Measurements from ENCODE around the gene ARL6IP4.

Gene ARL6IP4

DNA sequence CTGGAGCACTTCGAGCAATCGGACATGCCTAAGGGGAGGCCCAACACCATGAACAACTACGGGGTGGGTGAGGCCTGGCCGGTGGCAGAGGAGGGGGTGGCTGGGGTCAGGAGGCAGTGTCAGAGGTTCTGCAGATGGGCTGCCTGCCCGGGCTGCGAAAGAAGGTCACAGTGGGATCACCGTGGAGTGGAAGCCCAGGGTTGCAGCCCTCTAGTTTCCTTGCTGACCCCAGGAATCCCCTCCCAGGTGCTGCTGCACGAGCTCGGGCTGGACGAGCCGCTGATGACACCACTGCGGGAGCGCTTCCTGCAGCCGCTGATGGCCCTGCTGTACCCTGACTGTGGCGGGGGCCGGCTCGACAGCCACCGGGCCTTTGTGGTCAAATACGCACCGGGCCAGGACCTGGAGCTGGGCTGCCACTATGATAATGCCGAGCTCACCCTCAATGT lies 1.9 kb upstream of the ARL6IP4 start:
- no peak for DNase-seq (ENCODE audit: low read depth)

DNA sequence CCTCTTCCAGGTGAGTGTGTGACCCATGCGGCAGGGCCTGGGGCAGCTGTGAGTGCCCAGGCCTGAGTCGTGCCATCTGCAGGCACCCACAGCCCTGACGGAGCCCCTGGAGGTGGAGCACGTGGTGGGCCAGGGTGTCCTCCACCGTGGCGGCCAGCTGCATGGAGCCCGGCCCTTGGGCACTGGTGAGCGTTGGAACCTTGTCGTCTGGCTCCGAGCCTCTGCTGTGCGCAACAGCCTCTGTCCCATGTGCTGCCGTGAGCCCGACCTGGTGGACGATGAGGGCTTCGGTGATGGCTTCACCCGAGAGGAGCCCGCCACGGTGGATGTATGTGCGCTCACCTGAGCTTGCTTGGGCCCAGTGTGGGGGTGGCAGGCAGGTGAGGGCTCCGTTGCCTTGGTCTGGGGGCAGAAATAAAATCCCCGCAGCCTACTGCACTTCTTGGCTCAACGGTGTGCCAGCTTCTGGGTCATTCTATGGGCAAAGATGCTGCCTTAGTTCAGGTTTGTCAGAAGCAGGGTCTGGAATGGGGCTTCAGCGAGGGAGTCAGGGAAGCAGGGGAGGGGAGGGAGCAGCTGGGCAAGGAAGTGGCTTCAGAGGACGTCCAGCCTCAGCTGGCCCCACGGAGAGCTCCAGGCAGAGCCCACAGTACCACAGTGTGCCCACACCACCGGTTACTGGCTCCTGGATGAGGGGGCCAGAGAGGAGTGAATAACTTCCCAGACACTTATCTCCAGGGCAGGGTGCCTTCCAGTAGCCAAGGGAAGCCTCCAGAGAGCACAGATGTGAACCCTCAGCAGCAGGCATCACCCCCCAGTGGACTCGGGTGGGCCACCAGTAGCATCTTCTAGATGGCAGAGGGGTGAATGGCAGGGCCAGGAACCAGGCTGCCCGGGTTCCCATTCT lies 1.2 kb upstream of the ARL6IP4 start:
- no peak for DNase-seq (ENCODE audit: low read depth)

DNA sequence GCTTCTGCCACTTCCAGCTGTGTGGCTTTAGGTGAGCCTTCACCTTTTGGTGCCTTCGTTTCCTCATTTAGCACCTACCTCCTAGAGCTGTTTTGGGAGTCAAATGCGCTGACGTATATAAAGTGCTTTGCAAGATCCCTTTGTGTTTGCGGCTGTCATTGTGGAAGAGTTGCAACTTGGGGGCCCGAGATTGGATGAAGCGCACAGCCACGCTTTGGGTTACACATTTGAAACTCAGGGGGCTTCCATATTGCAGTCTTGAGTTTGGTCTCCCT lies 636 bp upstream of the ARL6IP4 start:
- DNase-seq (ENCODE audit: low read depth): no peak

DNA sequence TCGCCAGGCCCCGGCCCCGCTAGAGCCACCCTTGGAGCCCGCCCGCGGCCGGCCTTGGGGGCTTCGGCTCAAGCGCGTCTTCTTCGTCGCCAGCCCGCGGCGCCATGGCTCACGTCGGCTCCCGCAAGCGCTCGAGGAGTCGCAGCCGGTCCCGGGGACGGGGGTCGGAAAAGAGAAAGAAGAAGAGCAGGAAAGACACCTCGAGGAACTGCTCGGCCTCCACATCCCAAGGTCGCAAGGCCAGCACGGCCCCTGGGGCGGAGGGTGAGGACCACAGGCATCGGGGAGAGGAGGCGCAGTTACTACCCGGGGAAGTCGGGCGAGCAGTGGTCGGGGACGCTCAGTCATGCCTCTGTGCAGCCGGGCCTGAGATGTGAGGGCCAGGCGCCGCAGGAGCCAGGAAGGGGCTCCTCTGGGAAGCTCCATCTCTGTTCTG lies 573 bp downstream of the ARL6IP4 start:
- DNase-seq (ENCODE audit: low read depth): no peak

DNA sequence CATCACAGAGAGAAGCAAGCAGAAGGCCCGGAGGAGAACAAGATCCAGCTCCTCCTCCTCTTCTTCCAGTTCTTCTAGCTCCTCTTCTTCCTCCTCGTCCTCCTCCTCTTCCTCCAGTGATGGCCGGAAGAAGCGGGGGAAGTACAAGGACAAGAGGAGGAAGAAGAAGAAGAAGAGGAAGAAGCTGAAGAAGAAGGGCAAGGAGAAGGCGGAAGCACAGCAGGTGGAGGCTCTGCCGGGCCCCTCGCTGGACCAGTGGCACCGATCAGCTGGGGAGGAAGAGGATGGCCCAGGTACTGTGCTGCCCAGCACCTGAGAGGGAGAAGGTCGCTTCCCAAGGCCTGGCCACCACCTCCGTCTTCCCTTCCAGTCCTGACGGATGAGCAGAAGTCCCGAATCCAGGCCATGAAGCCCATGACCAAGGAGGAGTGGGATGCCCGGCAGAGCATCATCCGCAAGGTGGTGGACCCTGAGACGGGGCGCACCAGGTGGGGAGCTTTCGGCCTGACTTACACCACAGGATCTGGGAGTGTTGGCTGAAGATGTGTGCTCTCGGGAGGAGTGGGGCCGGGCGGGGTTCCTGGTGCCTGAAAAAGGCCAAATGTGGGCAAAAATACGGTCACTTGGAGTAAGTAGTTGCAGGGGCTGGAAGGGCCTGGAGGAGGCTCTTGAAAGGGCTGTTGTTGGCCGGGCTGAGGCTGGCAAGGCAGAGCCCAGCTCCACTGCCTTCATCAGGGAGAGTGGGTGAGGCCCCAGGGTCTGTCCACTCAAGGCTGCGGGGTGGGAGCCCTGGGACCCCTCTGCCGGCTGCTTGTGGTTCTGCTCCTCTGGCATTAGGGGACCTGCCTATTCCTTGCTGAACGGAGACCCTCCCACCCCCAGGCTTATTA lies 1.4 kb downstream of the ARL6IP4 start:
- no peak for DNase-seq (ENCODE audit: low read depth)

DNA sequence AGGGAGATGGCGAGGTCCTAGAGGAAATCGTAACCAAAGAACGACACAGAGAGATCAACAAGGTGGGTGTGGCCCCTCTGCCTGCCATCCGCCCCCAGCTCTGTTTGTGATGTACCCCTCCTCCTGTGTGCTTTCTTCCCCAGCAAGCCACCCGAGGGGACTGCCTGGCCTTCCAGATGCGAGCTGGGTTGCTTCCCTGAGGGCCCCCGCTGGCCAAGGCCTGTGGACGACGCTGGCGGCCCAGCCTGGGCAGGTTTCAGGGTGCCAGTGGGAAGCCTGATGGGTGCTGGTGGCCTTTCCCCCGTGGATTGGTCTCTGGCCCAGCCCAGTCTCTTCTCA lies 2.0 kb downstream of the ARL6IP4 start:
- no peak for DNase-seq (ENCODE audit: low read depth)

DNA sequence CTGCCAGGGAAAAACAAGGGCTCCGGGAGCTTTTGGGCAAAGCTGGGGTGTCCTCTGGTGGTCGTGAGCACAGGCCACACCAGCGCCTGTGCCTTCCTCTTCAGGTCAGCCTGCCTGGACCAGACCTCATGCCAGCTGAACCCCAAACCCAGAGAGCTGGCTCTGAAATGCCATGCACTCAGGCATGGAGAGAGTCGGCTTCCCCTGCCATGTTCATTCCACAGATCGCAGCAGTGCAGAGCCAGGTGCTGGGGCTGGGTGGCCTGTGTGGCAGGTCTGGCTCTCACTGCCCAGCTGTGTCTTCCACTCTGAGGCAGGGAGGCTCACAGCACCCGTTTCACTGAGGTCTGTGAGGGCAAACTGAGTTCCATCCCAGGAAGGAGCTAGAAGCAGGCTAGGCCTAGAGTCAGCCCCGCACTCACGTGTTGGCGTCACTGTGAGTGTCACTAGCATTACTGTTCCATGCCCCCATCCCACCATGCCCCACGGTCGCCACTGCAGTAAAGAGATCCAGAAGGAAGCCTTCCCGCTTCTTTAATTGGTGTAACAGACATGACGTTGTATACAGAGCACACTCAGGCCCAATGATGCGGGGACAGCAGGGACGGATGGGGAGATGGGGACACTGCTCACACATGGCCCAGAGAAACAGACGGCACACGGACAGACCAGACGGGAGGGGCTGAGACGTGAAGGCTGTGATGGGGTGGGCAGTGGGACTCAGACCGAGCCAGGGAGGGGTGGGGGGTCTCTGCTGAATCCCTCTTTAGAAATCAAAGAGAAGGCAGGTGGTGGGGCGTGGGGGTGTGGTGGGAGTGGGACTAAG lies 2.7 kb downstream of the ARL6IP4 start:
- no peak for DNase-seq (ENCODE audit: low read depth)

DNA sequence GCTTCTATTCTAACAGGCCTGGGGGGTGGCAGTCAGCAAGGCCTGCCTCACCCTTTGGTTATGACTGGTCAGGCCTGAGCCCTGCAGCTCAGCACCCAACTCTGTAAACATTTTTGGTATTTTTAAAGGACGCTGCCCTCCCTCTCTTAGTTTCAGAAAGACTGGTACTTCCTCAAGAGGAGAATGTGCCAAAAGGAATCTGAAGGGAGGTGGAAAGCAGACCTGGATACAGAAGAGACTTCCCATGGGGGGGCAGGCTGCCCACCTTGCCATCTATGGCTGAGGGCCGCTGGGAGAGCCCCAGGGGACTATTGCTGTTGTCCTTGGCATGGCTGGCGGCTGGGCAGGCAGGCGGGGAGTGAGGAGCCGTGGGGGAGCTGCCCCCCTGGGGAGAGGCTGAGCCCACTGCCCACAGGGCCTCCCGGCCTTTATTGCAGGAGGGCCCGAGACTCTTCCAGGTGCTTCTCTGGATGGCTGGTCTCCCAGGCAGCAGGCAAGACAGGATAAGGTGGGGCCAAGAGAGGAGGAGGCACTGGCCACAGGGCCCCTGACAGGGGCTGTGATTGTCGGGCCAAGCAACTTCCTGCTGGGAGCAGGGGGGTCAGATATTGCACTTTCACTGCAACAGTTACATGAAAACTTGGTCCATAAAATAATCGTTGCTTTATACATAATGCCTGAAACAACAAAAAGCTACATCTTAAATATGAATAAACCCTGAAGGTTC lies 3.5 kb downstream of the ARL6IP4 start:
- DNase-seq (ENCODE audit: low read depth): no peak

DNA sequence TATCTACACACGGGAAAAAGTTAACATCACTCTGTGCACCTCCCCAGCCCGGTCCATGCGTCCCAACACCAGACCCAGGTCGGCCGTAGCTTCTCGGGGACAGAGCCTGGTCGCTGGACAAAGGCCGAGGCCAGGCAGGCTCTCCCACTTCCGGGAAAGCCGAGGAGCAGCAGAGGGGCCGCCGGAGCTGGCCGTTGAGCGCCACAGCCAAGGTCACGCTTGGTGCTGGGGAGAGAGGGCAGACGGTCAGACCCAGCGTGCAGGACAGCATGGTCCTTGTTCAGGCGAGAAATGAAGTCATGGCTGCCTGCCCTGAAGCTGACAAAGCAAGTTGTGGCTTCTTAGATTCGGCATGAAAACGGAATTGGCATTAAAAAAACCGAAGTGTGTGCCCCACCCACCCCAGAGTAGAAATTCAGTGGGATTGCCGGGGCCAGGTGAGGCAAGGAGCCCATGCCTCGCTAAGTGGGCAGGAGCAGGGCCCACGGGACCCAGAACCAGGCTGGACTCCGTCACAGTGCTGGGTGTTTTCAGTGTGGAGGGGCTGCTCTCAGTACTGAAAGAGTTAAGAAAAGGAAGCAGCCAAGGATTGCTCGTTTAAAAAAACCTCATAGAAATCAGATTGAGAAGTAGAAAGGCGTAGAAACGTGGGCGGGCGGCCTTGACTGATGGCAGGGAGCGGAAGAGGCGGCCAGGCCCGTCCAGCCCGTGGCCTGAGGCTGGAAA lies 4.3 kb downstream of the ARL6IP4 start:
- DNase-seq (ENCODE audit: low read depth): no peak

DNA sequence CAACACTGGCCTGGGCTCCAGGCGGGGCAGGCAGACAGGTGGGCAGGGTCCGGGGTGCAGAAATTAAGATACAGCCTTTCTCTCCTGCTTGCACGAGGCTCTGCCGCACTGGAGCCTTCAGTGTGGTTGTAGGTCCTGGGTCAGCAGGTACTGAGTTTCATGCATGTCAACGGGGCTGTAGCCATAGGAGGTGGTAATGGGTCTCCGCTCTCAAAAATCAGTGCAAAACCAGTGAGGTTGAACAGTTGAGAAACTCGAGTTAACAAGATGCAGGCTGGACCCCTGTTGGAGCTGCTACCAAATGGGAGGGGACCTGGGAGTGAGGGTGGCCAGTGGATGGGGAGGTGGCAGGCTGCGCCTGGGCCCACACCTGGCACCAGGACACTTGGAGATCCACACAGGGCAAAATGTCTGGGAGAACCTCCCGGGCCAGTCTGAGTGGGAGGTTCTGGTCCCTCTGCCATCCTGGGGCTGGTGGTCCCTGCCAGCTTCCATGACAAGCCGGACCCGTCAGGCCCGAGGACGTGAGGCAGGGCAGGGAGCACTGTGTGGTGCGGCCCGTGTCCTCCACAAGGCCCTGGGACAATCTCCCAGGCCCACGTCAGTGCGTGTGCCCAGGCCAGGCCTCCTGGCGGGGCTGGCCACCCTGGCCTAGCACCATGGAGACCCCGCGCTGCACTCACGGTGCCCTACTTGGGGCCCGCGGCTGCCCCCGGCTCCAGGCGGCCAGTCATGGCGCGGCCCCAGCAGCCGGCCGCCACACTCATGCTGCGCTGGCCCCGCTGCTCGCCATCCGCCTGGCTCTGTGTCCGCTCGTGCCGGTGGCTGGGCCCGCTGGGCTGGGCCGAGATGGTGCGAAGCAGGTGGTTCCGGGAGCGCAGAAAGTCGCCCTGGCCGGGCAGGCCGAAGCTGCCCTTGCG lies 5.1 kb downstream of the ARL6IP4 start:
- no peak for DNase-seq (ENCODE audit: low read depth)

DNA sequence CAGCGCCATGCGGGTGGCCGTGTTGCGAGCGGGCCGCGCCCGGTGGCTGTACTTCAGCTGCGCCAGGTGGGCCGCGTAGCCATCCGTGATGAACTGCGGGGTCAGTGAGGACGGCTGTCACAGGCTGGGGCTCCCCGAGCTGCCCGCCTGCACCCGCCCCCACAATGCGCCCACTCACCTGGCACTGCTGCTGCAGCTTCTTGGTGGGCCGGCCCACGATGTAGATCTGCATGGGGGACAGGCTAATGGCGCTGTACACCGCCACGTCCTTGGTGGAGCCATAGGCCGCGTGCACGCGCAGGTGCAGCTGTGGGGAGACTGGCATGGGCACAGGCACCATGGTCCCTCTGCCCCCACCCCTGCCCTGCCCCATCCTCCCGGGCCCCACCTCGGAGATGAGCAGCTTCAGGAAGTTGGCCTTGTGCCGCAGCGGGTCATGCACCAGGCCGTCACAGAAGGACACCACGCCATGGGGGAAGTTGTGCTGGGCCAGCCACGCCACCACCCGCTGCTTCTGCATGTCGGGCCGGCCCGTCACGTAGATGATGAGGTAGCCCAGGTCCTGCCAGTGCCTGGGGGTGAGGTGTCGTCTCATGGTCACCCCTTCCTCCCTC lies 5.9 kb downstream of the ARL6IP4 start:
- no peak for DNase-seq (ENCODE audit: low read depth)

DNA sequence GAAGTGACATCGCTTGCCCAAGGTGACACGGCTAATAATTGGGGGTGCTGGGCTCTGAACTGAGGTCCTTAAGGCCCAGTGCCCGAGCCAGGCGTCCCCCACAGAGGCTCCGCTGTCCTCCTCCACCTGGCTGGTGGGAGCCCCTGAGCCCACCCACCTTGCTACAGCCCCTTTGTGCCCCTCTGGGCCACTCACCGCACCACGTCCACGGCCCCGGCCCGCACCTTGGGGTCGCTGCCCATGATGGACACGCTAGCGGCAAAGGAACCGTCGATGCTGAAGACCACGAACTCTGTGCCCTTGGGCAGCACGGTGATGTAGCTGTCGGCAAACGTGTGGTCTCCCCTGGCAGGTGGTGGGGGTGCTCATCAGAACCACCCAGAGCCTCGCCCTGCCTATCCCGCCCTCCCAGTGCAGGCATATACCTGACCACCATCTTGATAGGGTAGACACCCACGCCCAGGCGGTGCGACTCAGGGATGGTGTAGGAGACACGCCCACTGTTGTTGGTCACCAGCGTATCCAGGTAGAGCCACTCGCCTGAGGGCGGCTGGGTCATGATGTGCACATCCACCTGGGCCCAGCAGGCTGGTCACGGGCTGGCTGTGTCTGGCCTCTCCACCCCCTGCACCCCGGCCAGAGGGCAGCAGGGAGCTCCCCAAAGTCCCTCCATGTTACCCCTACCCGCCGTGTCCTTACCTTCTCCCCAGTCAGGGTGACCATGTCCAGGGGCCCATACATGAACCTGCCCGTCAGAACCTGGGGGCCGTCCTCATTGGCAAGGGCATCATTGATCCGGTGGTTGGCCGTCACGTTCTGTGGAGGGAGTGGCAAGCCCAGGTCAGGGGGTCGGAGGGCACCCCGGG lies 6.8 kb downstream of the ARL6IP4 start:
- DNase-seq (ENCODE audit: low read depth): no peak

DNA sequence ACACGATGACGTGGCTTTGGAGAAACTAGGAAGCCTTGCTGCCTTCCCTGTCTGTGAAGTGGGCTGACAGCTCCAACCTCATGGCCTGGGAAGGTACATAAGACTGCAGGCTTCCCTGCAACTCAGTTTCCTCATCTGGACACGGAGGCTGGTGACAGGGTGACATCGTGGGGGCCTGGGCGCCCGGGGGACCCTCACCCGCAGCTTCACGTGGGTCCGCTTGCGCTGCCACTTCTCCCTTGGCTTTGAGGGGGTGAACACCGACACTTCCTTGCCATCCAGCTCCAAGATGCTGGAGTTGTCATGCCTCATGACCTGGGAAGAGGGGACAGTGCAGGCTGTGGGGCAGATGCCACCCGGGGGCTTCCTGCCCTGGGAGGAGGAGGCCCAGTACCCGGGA lies 7.6 kb downstream of the ARL6IP4 start:
- no peak for DNase-seq (ENCODE audit: low read depth)

DNA sequence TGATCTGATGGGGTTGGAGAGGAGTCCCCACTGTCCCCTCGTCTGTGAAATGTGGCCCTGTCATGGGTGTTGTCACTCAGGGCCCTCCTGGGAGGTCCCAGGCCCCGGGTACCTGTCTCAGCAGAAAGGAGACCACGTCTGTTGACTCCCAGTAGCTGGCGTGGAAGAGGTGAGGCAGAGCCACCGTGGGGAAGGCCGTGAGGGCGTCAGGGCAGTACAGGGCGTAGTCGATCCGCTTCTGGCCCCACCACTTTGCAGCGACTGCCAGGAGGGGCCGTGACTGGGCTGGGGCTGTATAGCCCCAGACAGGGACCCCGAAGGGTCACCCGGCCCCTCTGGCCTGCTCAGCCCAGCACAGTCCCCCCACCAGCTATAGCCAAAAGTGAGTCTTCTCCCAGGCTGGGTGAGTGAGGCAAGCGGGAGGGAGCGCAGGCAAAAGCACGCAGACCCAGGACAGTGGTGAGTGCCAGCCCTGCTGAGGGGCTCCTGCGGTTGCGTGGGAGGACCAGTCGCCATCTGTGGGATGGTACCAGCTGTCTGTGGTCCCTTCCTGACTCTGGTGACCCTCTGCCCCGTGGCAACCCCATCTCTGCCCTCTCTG lies 8.2 kb downstream of the ARL6IP4 start:
- DNase-seq (ENCODE audit: low read depth): no peak

DNA sequence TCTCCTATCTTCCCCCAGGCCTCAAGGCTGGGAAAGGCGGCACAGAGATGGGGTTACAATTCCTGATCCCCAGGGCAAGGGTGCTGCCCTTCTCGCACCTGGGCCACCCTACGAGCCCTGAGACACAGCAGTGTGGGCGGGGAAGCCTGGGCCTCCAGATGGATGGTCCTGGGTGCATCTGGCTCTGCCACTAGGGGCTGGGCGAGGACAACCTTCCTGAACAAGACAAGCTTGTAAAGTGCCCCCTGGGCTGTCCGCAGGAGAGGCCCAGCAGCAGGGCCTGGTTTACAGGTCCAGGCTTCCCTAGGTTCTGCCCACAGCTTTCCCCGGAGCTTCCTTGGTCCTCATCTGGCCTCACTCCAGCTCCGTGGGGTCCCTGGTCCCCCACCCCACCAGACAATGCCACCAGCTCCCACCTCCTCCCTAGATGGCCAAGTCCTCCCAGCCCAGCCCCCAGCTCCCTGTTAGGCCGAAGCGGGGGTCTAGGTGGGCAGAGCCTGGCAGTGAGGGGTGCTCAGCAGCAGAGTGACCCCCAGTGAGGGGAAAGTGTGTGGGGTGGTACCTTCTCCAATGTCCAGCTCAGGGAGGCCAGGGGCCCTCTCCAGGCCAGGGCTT lies 8.9 kb downstream of the ARL6IP4 start:
- DNase-seq (ENCODE audit: low read depth): no peak

DNA sequence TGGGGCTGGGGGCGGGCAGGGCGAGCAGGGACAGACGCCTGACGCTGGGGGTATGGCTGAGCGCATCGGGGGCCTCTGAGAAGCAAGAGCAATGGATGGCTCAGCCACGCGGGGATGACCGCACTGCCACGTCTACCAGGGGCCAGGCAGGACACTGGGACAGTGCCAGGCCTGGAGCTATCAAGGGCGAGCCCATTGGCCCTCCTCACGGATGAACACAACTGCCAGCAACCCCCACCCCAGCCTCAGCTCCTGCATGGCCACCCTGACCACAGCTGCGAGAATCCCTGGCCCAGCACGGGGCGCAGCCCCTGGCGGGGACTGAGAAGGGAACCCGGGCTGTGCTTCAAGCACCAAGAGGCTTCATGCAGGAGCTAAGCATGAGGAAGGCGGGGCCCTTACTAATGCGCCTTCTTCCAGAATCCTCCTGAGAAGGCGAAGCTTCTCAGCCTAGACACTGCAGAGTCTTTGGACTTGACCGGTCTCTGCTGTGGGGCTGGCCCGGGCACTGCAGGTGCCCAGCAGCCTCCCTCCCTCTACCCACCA lies 9.5 kb downstream of the ARL6IP4 start:
- no peak for DNase-seq (ENCODE audit: low read depth)

DNA sequence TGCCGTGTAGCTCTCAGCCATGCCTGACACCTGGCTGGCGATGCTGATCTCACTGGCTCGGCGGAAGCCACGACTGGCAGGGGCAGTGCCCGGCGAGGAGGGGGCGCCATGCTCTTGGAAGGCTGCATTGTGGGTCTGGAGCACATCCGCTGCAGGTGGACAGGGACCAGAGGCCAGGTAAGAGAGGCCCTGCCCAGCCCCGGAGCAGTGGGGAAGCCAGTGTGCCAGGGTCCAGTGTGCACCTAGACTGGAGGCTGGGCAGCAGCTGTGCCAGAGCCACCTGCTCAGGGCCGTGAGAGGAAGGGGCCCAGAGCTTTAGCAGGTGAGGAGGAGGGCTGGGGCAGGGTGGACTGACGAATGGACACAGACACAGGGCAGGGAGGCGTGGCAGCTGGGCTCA lies 10.1 kb downstream of the ARL6IP4 start:
- no peak for DNase-seq (ENCODE audit: low read depth)

Measured in CMK (cell line).